HL-60/S4 (cell line): Measurements from ENCODE around the gene CTIF.

Source experiments
- in situ Hi-C: fragments of 300-500 bp; cut with MboI; formaldehyde crosslinking; loops from 2 replicates; pipeline ENCODE4 v1.14.3; 2022; ENCODE audit warnings: low sequenced_read_pairs

CTIF gene

GRCh38 chr18:48740068-48740440 is 201.2 kb downstream of the CTIF start:
- in situ Hi-C loops: no loop called here

GRCh38 chr18:48740851-48741485 is 202.1 kb downstream of the CTIF start:
- in situ Hi-C loops: no loop called here

- in situ Hi-C loops: no loop called here
Measured at GRCh38 chr18:48741866-48742265, 203.0 kb downstream of the CTIF start.

- in situ Hi-C loops: no loop called here
Measured at GRCh38 chr18:48742304-48742703, 203.5 kb downstream of the CTIF start.

- in situ Hi-C loops: no loop called here
Measured at GRCh38 chr18:48742706-48743475, 204.1 kb downstream of the CTIF start.

- in situ Hi-C loops: no loop called here
Measured at GRCh38 chr18:48743886-48744285, 205.1 kb downstream of the CTIF start.

- in situ Hi-C loops: no loop called here
Measured at GRCh38 chr18:48745293-48745692, 206.5 kb downstream of the CTIF start.

- in situ Hi-C loops: no loop called here
Measured at GRCh38 chr18:48749768-48750167, 210.9 kb downstream of the CTIF start.

- in situ Hi-C loops: no loop called here
Measured at GRCh38 chr18:48750485-48751175, 211.8 kb downstream of the CTIF start.

GRCh38 chr18:48751727-48752468 is 213.1 kb downstream of the CTIF start:
- in situ Hi-C loops: no loop called here

GRCh38 chr18:48752478-48752877 is 213.6 kb downstream of the CTIF start:
- in situ Hi-C loops: no loop called here

- in situ Hi-C loops: no loop called here
Measured at GRCh38 chr18:48752928-48753327, 214.1 kb downstream of the CTIF start.

GRCh38 chr18:48753691-48754090 is 214.9 kb downstream of the CTIF start:
- in situ Hi-C loops: no loop called here

- in situ Hi-C loops: no loop called here
Measured at GRCh38 chr18:48754559-48754958, 215.7 kb downstream of the CTIF start.

- in situ Hi-C loops: no loop called here
Measured at GRCh38 chr18:48754993-48755473, 216.2 kb downstream of the CTIF start.

- in situ Hi-C loops: no loop called here
Measured at GRCh38 chr18:48756511-48757226, 217.8 kb downstream of the CTIF start.

- in situ Hi-C loops: no loop called here
Measured at GRCh38 chr18:48757367-48757766, 218.5 kb downstream of the CTIF start.

GRCh38 chr18:48757906-48758305 is 219.1 kb downstream of the CTIF start:
- in situ Hi-C loops: no loop called here

GRCh38 chr18:48761582-48761981 is 222.8 kb downstream of the CTIF start:
- in situ Hi-C loops: no loop called here

- in situ Hi-C loops: no loop called here
Measured at GRCh38 chr18:48762022-48762421, 223.2 kb downstream of the CTIF start.
